Neural progenitor cell (in vitro differentiated cells): ENCODE results near the gene NARF.

ENCODE experiments used
- CTCF ChIP-seq: fragments of 200-600 bp; sonication (generic); IDR thresholded peaks from 2 replicates; pipeline ENCODE4 v1.5.1; 2017; ENCODE audit warnings: antibody characterized with exemption, mild to moderate bottlenecking
- EZH2 ChIP-seq: fragments of 200-600 bp; sonication (generic); IDR thresholded peaks from 2 replicates; pipeline ENCODE4 v1.6.1; 2017; ENCODE audit warnings: antibody characterized with exemption, mild to moderate bottlenecking, moderate library complexity
- EZH2phosphoT487 ChIP-seq: fragments of 200-600 bp; sonication (generic); IDR thresholded peaks from 2 replicates; pipeline ENCODE4 v1.6.1; 2017; ENCODE audit warnings: antibody characterized with exemption

DNA sequence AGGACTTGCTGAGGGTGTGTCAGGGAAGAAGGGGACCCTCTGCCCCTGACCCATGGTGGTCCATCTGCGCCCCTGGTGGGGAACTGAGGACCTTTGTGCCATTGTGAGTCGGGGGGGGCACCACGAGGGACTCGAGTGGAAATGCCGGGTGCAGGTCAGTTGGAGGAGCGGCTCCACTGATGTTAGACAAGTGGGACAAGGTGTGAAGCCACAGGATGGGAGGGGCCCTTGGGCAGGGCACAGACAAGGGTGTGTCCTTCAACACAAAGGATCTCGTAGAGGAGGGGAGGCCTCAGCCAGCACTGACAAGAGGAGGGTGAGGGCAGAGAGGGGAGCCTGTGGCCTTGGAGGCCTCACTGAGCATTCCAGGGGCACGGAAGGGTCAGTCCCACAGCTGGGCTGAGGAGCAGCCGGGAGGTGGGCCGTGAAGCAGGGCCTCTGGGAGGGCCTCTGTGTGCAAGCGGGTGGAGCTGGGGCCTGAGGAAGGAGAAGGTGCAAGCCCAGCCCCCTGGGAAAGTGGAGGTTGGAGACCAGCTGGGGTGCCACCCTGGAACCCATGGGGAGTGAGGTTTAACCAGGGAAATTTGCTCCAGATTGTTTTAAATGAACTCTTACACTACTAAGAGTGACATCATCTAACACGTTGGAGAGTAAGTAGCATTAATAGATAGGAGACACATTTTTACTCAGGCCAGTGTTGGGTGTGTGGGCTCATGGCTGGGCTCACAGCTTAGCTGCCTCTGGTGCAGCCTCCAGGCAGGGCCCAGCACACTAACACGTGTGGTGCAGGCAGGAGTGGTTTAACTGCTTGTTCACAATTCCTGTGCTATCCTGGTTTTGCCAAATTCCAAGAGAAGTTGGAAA is 27.9 kb downstream of the NARF start:
- TF ChIP-seq CTCF (no peak), EZH2 (no peak), EZH2phosphoT487 (no peak)
